ENCODE measurements around the gene CPS1.

GRCh38 chr2:210519594-210519993 lies 36.8 kb upstream of the CPS1 start:
- no peak for TF ChIP-seq CTCF (conservative IDR thresholded peaks at IDR 0.05; ENCODE audit: low read depth, low read length)
- no peak for TF ChIP-seq SMC3 (IDR thresholded peaks at IDR 0.05; ENCODE audit: low read depth, low read length)
- TF ChIP-seq POLR2A (IDR thresholded peaks at IDR 0.05; ENCODE audit: low read depth, low read length) = no peak
- no peak for TF ChIP-seq RCOR1 (IDR thresholded peaks at IDR 0.05; ENCODE audit: insufficient replicate concordance, low read length)
- no peak for TF ChIP-seq RAD21 (IDR thresholded peaks at IDR 0.05; ENCODE audit: low read length)
- no peak for TF ChIP-seq USF2 (IDR thresholded peaks at IDR 0.05; ENCODE audit: low read depth, low read length)
- TF ChIP-seq RFX5 (IDR thresholded peaks at IDR 0.05; ENCODE audit: low read depth, low read length) = no peak
- TF ChIP-seq BHLHE40 (IDR thresholded peaks at IDR 0.05; ENCODE audit: low read depth, low read length) = no peak
- TF ChIP-seq FOS (IDR thresholded peaks at IDR 0.05; ENCODE audit: low read depth, low read length) = no peak
- TF ChIP-seq MXI1 (IDR thresholded peaks at IDR 0.05; ENCODE audit: borderline replicate concordance, low read depth, low read length) = no peak
- no peak for TF ChIP-seq CHD1 (IDR thresholded peaks at IDR 0.05; ENCODE audit: low read depth, low read length)
- no peak for TF ChIP-seq MAZ (IDR thresholded peaks at IDR 0.05; ENCODE audit: borderline replicate concordance, low read depth, low read length)

Data from IMR-90 (cell line).